Adrenal gland (tissue), 5 donors: ENCODE data around the gene SLC30A7.

Experiments used
- POLR2A ChIP-seq, 2 donors: fragments of 450-650 bp; IDR thresholded peaks; one replicate each; pipeline ENCODE4 v1.6.1; 2017; ENCODE audit warnings: antibody characterized with exemption in 2 of 2, mild to moderate bottlenecking in 2 of 2, moderate library complexity in 1 of 2
- TF ChIP-seq, protein P1 (sequence below), 6 experiments: fragments of 450-650 bp in 4 of 6; fragments of 200-600 bp in 2 of 6; sonication (generic) in 1 of 6; IDR thresholded peaks; 1 replicate in 5 of 6; 2 replicates in 1 of 6; pipeline versions ENCODE4 v1.5.1 to v1.8.0; 2016 to 2021; ENCODE audit warnings: antibody characterized with exemption in 6 of 6, mild to moderate bottlenecking in 2 of 6, moderate library complexity in 1 of 6
- donor health status: DM: no; HTN: no; CAD: no.

DNA sequence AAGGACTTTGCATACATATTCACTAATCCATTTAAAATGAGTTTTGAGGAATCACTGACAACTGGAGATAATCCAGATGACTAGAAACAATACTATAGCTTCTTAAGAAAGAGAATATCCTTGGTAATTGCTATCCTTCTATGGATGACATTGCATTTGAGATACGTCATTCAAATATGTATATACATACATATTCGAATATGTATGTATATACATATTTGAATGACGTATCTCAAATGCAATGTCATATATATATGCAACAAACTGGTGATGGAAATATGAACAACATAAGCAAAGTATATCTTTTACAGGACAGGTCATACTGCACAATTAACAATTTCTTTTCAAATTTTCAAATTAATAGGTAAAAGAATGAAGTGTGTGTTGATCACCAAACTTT is 42.9 kb upstream of the SLC30A7 start:
- TF ChIP-seq, protein P1, sequence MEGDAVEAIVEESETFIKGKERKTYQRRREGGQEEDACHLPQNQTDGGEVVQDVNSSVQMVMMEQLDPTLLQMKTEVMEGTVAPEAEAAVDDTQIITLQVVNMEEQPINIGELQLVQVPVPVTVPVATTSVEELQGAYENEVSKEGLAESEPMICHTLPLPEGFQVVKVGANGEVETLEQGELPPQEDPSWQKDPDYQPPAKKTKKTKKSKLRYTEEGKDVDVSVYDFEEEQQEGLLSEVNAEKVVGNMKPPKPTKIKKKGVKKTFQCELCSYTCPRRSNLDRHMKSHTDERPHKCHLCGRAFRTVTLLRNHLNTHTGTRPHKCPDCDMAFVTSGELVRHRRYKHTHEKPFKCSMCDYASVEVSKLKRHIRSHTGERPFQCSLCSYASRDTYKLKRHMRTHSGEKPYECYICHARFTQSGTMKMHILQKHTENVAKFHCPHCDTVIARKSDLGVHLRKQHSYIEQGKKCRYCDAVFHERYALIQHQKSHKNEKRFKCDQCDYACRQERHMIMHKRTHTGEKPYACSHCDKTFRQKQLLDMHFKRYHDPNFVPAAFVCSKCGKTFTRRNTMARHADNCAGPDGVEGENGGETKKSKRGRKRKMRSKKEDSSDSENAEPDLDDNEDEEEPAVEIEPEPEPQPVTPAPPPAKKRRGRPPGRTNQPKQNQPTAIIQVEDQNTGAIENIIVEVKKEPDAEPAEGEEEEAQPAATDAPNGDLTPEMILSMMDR (IDR thresholded peaks at IDR 0.05), result no peak
- TF ChIP-seq POLR2A (IDR thresholded peaks at IDR 0.05), result no peak
